Neuron (in vitro differentiated cells): Measurements from ENCODE around the gene SP5.

Experiments
- H2AFZ ChIP-seq: one replicate; pipeline ENCODE4 v1.6.1; 2013; ENCODE audit warnings: low read depth, mild to moderate bottlenecking, inconsistent platforms, low read length, moderate library complexity
- H3K27me3 ChIP-seq: one replicate; pipeline ENCODE4 v1.6.1; 2013; ENCODE audit warnings: low read length; ENCODE audit not compliant: insufficient read depth
- H3K36me3 ChIP-seq: one replicate; pipeline ENCODE4 v1.6.1; 2013; ENCODE audit warnings: low read length; ENCODE audit not compliant: insufficient read depth
- H3K4me1 ChIP-seq: one replicate; pipeline ENCODE4 v1.6.1; 2013; ENCODE audit warnings: low read length; ENCODE audit not compliant: insufficient read depth
- H3K4me3 ChIP-seq: 2 replicates; pipeline ENCODE4 v1.5.1; 2013; ENCODE audit warnings: mild to moderate bottlenecking, low read length, moderate library complexity
- H3K9me3 ChIP-seq: one replicate; pipeline ENCODE4 v1.6.1; 2013; ENCODE audit warnings: low read length

Gene SP5

GRCh38 chr2:170713543-170714380, 1.4 kb upstream of the SP5 start:
- H3K36me3 ChIP-seq = no peaks in the 10 kb centered on the region
- H3K4me3 ChIP-seq = no peak overlapping the region
- peaks cover 95% of the 10 kb centered on the region for H3K27me3 ChIP-seq
- no peak overlapping the region for H2AFZ ChIP-seq
- peaks cover 8% of the 10 kb centered on the region for H3K4me1 ChIP-seq
- peaks cover 2% of the 10 kb centered on the region for H3K9me3 ChIP-seq

GRCh38 chr2:170714381-170715061, 616 bp upstream of the SP5 start:
- Histone ChIP-seq H3K9me3 (peaks cover 2% of the 10 kb centered on the region), H2AFZ (no peak overlapping the region), H3K27me3 (peaks cover 95% of the 10 kb centered on the region), H3K36me3 (no peaks in the 10 kb centered on the region), H3K4me3 (peak overlapping the region; percentile 6), H3K4me1 (peaks cover 8% of the 10 kb centered on the region)

GRCh38 chr2:170715932-170716777, 1.0 kb downstream of the SP5 start:
- H3K4me3 ChIP-seq = no peak overlapping the region
- no peaks in the 10 kb centered on the region for H3K36me3 ChIP-seq
- peaks cover 86% of the 10 kb centered on the region for H3K27me3 ChIP-seq
- peaks cover 8% of the 10 kb centered on the region for H3K4me1 ChIP-seq
- H3K9me3 ChIP-seq = peaks cover 2% of the 10 kb centered on the region
- H2AFZ ChIP-seq = no peak overlapping the region

GRCh38 chr2:170716851-170717598, 1.9 kb downstream of the SP5 start:
- no peaks in the 10 kb centered on the region for H3K36me3 ChIP-seq
- peaks cover 8% of the 10 kb centered on the region for H3K4me1 ChIP-seq
- no peak overlapping the region for H3K4me3 ChIP-seq

GRCh38 chr2:170717599-170717963, 2.4 kb downstream of the SP5 start:
- H3K9me3 ChIP-seq = peaks cover 2% of the 10 kb centered on the region
- H3K4me3 ChIP-seq = no peak overlapping the region
- H3K27me3 ChIP-seq = peaks cover 73% of the 10 kb centered on the region
- no peak overlapping the region for H2AFZ ChIP-seq
- H3K36me3 ChIP-seq = no peaks in the 10 kb centered on the region
- peaks cover 5% of the 10 kb centered on the region for H3K4me1 ChIP-seq

More at GRCh38 chr2:170716851-170717598, 1.9 kb downstream of the SP5 start:
- Histone ChIP-seq H3K27me3 (peaks cover 79% of the 10 kb centered on the region), H2AFZ (no peak overlapping the region), H3K9me3 (peaks cover 2% of the 10 kb centered on the region)

GRCh38 chr2:170717991-170718589, 3.0 kb downstream of the SP5 start:
- Histone ChIP-seq H3K9me3 (peaks cover 2% of the 10 kb centered on the region), H2AFZ (no peak overlapping the region), H3K4me1 (peaks cover 5% of the 10 kb centered on the region), H3K36me3 (no peaks in the 10 kb centered on the region), H3K4me3 (no peak overlapping the region), H3K27me3 (peaks cover 70% of the 10 kb centered on the region)

- peaks cover 2% of the 10 kb centered on the region for H3K9me3 ChIP-seq
- no peak overlapping the region for H2AFZ ChIP-seq
- peaks cover 59% of the 10 kb centered on the region for H3K27me3 ChIP-seq
- no peaks in the 10 kb centered on the region for H3K4me1 ChIP-seq
- H3K36me3 ChIP-seq = no peaks in the 10 kb centered on the region
- no peak overlapping the region for H3K4me3 ChIP-seq
These were observed 4.7 kb downstream of the SP5 start for GRCh38 chr2:170719810-170720209.

- peaks cover 2% of the 10 kb centered on the region for H3K9me3 ChIP-seq
- no peaks in the 10 kb centered on the region for H3K36me3 ChIP-seq
- no peaks in the 10 kb centered on the region for H3K4me1 ChIP-seq
- H3K4me3 ChIP-seq = no peak overlapping the region
- H3K27me3 ChIP-seq = peaks cover 44% of the 10 kb centered on the region
- no peak overlapping the region for H2AFZ ChIP-seq
These were observed 6.5 kb downstream of the SP5 start for GRCh38 chr2:170721678-170722077.

GRCh38 chr2:170722301-170722700, 7.2 kb downstream of the SP5 start:
- no peak overlapping the region for H3K4me3 ChIP-seq
- H3K36me3 ChIP-seq = no peaks in the 10 kb centered on the region
- peaks cover 41% of the 10 kb centered on the region for H3K27me3 ChIP-seq

GRCh38 chr2:170723446-170723958, 8.4 kb downstream of the SP5 start:
- no peak overlapping the region for H2AFZ ChIP-seq
- H3K4me3 ChIP-seq = no peak overlapping the region
- H3K4me1 ChIP-seq = no peaks in the 10 kb centered on the region
- H3K36me3 ChIP-seq = no peaks in the 10 kb centered on the region
- peaks cover 32% of the 10 kb centered on the region for H3K27me3 ChIP-seq
- no peaks in the 10 kb centered on the region for H3K9me3 ChIP-seq

More at GRCh38 chr2:170722301-170722700, 7.2 kb downstream of the SP5 start:
- Histone ChIP-seq H3K9me3 (peaks cover 2% of the 10 kb centered on the region), H2AFZ (no peak overlapping the region), H3K4me1 (no peaks in the 10 kb centered on the region)

- no peak overlapping the region for H3K4me3 ChIP-seq
- no peak overlapping the region for H2AFZ ChIP-seq
- H3K27me3 ChIP-seq = no peaks in the 10 kb centered on the region
These were observed 18.9 kb downstream of the SP5 start for GRCh38 chr2:170733798-170734600.

More at GRCh38 chr2:170733798-170734600, 18.9 kb downstream of the SP5 start:
- H3K4me1 ChIP-seq = no peaks in the 10 kb centered on the region
- no peaks in the 10 kb centered on the region for H3K36me3 ChIP-seq
- H3K9me3 ChIP-seq = no peaks in the 10 kb centered on the region
